Thyroid gland (tissue), 4 donors: ENCODE data around the gene GSTT4. TPM values are rescaled to one million over a fixed set of nuclear protein-coding genes. Genes with fewer than 3 reads are reported as not detected.
A peak's percentile ranks its signal among the peaks of the same experiment; 100 is the strongest.

Experiments
- DNase-seq, 2 donors: peaks; one replicate each; pipeline ENCODE4 v3.0.0-alpha.2; 2019
- H3K27ac ChIP-seq, 3 donors: fragments of 200-600 bp; sonication (generic); 1 replicate in 2 of 3; 2 replicates in 1 of 3; pipeline ENCODE4 v1.5.1; 2016 to 2019; ENCODE audit warnings: mild to moderate bottlenecking in 1 of 3, moderate library complexity in 1 of 3
- H3K27me3 ChIP-seq: fragments of 200-600 bp; sonication (generic); one replicate; pipeline ENCODE4 v1.5.1; 2019
- H3K36me3 ChIP-seq, 2 donors: fragments of 200-600 bp; sonication (generic); one replicate each; pipeline ENCODE4 v1.5.1; 2016 to 2019
- H3K4me1 ChIP-seq, 2 donors: fragments of 200-600 bp; sonication (generic); one replicate each; pipeline ENCODE4 v1.5.1; 2017 to 2019
- H3K4me3 ChIP-seq, 3 donors: fragments of 200-600 bp; sonication (generic); replicated peaks in 1 of 3; 1 replicate in 2 of 3; 2 replicates in 1 of 3; pipeline ENCODE4 v1.5.1; 2016; ENCODE audit warnings: mild to moderate bottlenecking in 1 of 3
- H3K9me3 ChIP-seq: fragments of 200-600 bp; sonication (generic); one replicate; pipeline ENCODE4 v1.5.1; 2017
- CTCF ChIP-seq, 6 experiments: fragments of 200-600 bp in 3 of 6; fragments of 450-650 bp in 3 of 6; sonication (generic) in 3 of 6; IDR thresholded peaks; one replicate each; pipeline ENCODE4 v1.5.1; 2016 to 2019; ENCODE audit warnings: antibody characterized with exemption in 6 of 6, mild to moderate bottlenecking in 2 of 6, inconsistent platforms in 1 of 6, moderate library complexity in 1 of 6
- POLR2A ChIP-seq, 2 donors: fragments of 450-650 bp; IDR thresholded peaks; one replicate each; pipeline ENCODE4 v1.6.1; 2017; ENCODE audit warnings: antibody characterized with exemption in 2 of 2, mild to moderate bottlenecking in 2 of 2, moderate library complexity in 1 of 2
- WGBS, 2 donors: methylation state at CpG; one replicate each; pipeline ENCODE4 v1.1.5; 2017; 5-methylcytosine and 5-hydroxymethylcytosine counted together
- intact Hi-C: fragments of 100-400 bp; cut with DNase I; formaldehyde crosslinking; loops from one replicate; pipeline ENCODE4 v1.15.1; 2023
- total RNA-seq, 4 donors: library from RNA; depleted of rRNA; stranded (reverse); fragments of >200 nt; gene quantifications; one replicate each; pipeline ENCODE4 v1.2.3, GENCODE V29; 2016

GSTT4 gene
- total RNA-seq, 4 donors from 2014 or later: not detected

- H3K4me3 ChIP-seq: no peak overlapping the region
- no peak for TF ChIP-seq POLR2A (IDR thresholded peaks at IDR 0.05)
- no peak for TF ChIP-seq CTCF (IDR thresholded peaks at IDR 0.05)
- no peaks in the 10 kb centered on the region for H3K9me3 ChIP-seq
- H3K27me3 ChIP-seq: no peaks in the 10 kb centered on the region
- DNase-seq: no peak
- intact Hi-C loops: no loop called here
- H3K27ac ChIP-seq: peak overlapping the region in 2 of 3 donors; percentile 3 to 6
- H3K4me1 ChIP-seq: peaks cover 17 to 35% of the 10 kb centered on the region in 2 donors
- H3K36me3 ChIP-seq: no peaks in the 10 kb centered on the region
Observed at GRCh38 chr22:24023204-24023789, 18.0 kb upstream of the GSTT4 start.

- 98% methylated on average over 3 of the region's 3 CpGs for WGBS, 2 donors
- intact Hi-C loops: no loop called here
- peaks cover 7 to 17% of the 10 kb centered on the region in 2 donors for H3K4me1 ChIP-seq
Observed at GRCh38 chr22:24021304-24021703, 16.1 kb upstream of the GSTT4 start.

GRCh38 chr22:24016156-24016555 lies 10.9 kb upstream of the GSTT4 start:
- no peaks in the 10 kb centered on the region for H3K9me3 ChIP-seq

More at GRCh38 chr22:24021304-24021703, 16.1 kb upstream of the GSTT4 start:
- Histone ChIP-seq H3K9me3 (no peaks in the 10 kb centered on the region), H3K27ac (no peak overlapping the region), H3K36me3 (no peaks in the 10 kb centered on the region), H3K4me3 (no peak overlapping the region), H3K27me3 (no peaks in the 10 kb centered on the region)
- TF ChIP-seq POLR2A (IDR thresholded peaks at IDR 0.05) (no peak), CTCF (IDR thresholded peaks at IDR 0.05) (no peak)
- no peak for DNase-seq

GRCh38 chr22:24011735-24012068 lies 6.4 kb upstream of the GSTT4 start:
- Histone ChIP-seq H3K36me3 (no peaks in the 10 kb centered on the region), H3K4me1 (peaks cover 4 to 10% of the 10 kb centered on the region in 2 donors), H3K9me3 (no peaks in the 10 kb centered on the region), H3K4me3 (peak overlapping the region; percentile 28 to 71 (median 52)), H3K27me3 (no peaks in the 10 kb centered on the region), H3K27ac (peak overlapping the region; percentile 59 to 79 (median 64))
- no peak for TF ChIP-seq POLR2A (IDR thresholded peaks at IDR 0.05)
- TF ChIP-seq CTCF (IDR thresholded peaks at IDR 0.05): no peak
- DNase-seq: peak; percentile 60 to 70
- WGBS, 2 donors: 1 to 2% methylated on average over 10 of the region's 10 CpGs
- intact Hi-C loops: no loop called here

More at GRCh38 chr22:24016156-24016555, 10.9 kb upstream of the GSTT4 start:
- Histone ChIP-seq H3K4me3 (no peak overlapping the region), H3K27me3 (no peaks in the 10 kb centered on the region), H3K4me1 (peaks cover 4 to 10% of the 10 kb centered on the region in 2 donors), H3K36me3 (no peaks in the 10 kb centered on the region), H3K27ac (no peak overlapping the region)
- TF ChIP-seq CTCF (IDR thresholded peaks at IDR 0.05) (no peak), POLR2A (IDR thresholded peaks at IDR 0.05) (no peak)
- intact Hi-C loops: no loop called here
- 98 to 100% methylated on average over 1 of the region's 1 CpG for WGBS, 2 donors
- no peak for DNase-seq

GRCh38 chr22:24010018-24010391 lies 4.8 kb upstream of the GSTT4 start:
- 94 to 98% methylated on average over 2 of the region's 2 CpGs for whole genome bisulfite sequencing, 2 donors
- H3K27ac ChIP-seq: no peak overlapping the region
- intact Hi-C loops: no loop called here

More at GRCh38 chr22:24010018-24010391, 4.8 kb upstream of the GSTT4 start:
- peaks cover 8 to 19% of the 10 kb centered on the region in 2 donors for H3K4me1 ChIP-seq
- H3K9me3 ChIP-seq: no peaks in the 10 kb centered on the region
- H3K36me3 ChIP-seq: no peaks in the 10 kb centered on the region
- no peak for DNase-seq
- H3K27me3 ChIP-seq: no peaks in the 10 kb centered on the region
- no peak for TF ChIP-seq CTCF (IDR thresholded peaks at IDR 0.05)
- no peak for TF ChIP-seq POLR2A (IDR thresholded peaks at IDR 0.05)
- H3K4me3 ChIP-seq: no peak overlapping the region
